NCI-H1417 treated with DMSO at 0.1 percent for 48 hours (cell line): ENCODE data around the gene AMBRA1.

ENCODE experiments used
- DNase-seq: peaks from one replicate; lab custom pipeline; 2025; lab: John Stamatoyannopoulos, UW

AMBRA1 gene

GRCh38 chr11:46367244-46367915 lies 226.4 kb downstream of the AMBRA1 start:
- no peak for DNase-seq

GRCh38 chr11:46366661-46367161 lies 227.1 kb downstream of the AMBRA1 start:
- no peak for DNase-seq

- no peak for DNase-seq
Measured at GRCh38 chr11:46366260-46366659, 227.6 kb downstream of the AMBRA1 start.

DNA sequence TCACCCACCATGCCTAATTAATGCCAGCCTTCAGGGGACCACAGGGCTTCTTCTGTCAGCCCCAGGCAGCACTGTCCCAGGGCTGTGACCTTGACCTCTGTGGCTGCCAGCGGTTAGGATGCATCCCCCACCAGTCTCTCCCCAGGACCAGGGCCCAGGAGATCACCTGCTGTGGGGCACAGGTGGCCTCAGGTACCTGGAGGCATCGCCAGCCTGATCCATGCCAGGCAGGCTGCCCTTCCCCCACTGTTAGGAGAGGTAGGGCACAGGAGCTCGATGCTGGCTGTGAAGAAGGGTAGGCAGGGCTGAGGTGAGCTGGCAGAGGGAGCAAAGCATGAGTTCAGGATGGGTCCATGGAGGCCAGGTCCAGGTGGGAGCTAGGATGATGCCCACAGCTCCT lies 229.0 kb downstream of the AMBRA1 start:
- DNase-seq: no peak

DNA sequence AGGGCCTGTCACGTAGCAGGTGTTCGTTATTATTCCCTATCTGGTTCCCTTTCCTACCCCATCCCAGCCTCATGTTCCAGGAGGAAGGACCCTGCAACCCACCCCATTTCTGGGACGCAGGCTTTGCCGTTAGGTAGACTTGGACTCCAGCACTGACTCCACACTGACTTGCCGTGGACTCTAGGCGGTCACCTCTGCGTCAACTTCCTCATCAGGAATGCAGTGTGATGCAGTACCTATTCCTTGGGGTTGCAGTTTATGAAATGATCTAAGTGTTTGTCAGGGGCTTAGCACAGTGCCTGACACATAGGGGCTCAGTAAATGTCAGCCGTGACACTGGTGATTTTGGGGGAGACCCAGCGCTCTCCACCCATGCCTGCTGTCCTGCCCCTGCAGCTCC lies 229.8 kb downstream of the AMBRA1 start:
- no peak for DNase-seq

DNA sequence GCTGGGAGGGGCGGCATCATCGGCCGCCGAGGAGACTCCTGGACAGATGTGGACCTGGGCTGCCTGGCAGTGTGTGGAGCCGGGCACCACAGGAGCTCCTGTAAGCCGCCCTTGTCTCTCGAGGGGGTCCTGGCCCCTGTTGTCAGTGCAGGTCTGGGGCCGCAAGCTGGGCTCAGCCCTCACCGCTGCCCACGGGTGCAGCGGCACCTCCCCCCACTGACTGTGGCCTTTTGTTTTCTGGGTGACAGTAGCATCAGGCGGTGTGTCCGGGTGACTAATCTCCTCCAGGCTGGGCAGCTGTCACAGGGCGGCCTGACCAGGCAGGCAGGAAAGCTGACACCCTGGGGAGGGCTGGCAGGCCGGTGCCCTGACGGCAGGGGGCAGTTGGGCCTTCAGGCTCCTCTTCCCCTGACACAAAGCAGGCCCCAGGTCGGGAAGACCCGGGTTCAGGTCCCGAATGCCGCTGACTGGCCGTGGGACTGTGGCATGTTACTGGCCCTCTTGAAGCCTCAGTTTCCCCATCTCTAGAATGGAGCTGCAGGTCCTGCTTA lies 230.3 kb downstream of the AMBRA1 start:
- no peak for DNase-seq

DNA sequence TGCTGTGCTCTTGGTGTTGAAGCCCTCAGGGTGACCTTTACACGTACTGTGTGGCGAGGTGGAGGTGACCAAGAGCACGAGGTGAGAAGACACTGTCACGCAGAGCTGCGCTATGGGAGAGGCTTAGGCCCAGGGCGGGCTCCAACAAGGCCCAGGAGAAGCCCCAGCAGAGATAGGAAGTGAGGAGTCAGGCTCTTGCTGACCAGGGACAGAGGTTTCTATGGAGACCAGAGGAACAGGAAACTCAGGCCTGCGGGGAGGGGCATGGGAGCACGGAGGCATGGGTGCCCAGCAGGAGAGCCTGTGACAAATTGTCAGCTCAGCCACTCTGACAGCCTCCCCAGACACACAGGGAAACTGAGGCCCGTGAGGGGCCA lies 230.8 kb downstream of the AMBRA1 start:
- DNase-seq: no peak

DNA sequence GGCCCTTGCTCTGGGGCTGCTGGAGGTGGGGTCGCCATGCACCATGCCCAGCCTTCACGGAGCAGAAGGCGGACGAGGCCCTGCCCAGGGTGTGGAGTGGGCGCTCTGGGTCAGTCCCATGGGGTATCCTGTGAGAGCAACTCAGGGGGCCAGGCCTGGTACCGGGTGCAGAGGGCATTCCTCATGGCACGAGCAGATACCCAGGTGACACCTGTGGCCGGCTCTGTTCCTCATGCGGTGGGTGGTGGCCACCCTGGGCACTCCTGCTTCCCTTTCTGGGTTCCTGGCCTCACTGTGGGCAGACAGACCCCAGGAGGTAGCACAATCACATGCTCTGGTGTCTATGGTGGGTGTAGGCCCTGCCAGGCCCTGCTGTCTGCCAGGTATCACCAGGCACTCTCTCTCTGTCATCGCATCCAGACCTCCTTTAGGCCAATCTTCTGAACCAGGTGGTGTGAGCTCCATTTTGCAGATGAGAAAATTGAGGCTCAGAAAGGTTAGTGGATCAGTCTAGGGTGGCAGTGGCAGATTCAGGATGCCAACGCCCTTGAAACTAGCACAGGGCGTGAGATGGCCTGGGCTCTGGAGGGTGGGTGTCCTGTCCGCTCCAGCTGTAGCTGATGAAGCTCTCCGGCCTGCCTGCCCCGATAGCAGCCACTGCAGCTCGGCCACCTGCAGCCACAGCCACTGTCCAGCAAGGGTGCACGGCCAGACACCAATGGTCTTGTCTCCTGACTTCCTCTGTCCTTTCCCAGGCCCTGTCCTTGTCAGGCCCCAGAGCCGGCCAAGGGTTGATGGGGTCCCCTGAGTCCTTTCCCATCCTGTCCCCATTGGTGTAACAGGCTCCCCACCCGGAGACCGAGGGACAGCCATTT lies 231.4 kb downstream of the AMBRA1 start:
- DNase-seq: no peak

DNA sequence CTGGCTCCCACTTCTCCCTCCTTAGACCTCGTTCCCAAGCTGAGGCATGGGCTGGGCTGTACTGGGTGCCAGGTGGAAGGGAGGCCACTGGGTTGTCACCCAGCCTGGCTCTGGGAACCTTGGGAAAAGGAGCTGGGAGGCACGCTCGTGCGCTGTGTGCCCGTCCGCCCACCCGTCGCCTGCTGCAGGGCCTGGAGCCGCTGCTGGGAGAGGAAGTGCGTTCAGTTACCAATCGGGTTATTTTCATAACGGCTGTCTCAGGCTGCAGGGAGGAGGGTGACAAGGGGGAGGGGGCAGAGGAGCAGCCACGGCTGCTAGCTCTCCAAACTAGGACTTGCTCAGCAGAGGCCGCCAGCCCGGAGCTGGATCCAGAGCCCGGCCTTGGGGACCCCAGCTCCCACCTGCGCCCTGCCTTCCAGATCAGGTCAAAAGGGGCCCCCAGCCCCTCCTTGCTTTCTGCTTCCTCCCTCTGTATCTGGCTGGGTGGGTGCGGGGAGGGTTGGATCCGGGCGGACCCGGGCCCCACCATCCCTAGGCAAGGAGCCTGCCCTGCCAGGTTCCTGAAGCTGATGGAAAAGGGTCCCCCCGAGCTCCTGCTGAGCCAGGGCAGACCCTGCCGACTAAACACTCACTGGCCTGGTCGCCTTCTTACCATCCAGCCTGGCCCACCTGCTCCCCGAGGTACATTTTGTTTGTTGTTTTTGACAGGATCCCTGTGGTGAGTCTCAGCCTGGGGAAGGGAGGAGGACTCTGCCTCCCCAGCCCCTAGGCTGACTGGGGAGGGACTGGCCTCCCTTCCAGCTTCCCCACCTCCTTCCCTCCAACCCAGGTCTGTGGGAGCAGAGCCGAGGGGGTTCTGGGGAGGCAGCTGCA lies 232.3 kb downstream of the AMBRA1 start:
- DNase-seq: no peak

DNA sequence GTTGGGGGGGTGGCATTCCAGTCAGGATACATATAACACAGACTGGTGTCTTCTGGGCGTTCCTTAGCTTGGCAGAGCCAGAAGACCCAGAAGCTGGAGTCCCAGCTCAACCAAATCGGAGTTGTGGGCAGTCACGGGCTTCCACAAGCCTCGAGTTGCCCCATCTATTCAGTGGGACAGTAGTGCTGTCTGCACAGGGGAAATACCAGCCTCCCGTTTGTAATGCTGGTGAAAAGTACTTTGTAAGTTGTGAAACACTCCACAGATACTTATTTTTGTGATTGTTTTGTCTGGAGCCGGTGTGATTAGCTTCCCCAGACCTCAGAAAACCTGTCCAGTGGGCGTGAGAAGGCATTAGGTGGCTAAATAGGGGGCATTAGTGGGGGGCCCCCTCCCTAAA lies 232.9 kb downstream of the AMBRA1 start:
- no peak for DNase-seq

- DNase-seq: no peak
Measured at GRCh38 chr11:46359953-46360352, 233.9 kb downstream of the AMBRA1 start.

DNA sequence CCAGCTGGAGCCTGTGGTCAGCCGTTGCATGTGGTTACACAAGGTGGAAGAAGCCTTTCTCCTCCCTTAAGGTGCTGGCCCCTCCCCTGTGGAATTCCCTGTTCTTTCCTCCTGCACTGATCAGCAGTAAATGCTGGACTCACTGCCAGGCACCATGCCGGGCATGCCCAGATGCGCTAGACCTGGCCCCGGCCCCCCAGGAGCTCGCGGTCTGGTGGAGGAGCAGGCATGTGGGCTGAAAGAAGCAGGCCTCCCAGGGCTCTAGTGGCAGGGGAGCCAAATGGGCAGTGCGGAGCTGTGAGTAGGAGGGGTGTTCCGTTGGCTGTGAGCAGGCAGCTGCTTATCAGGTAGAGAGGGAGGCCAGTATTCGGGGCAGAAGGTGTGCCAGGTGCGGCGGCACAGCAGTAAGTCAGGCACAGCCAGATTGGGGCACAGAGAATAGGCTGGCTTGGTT lies 236.3 kb downstream of the AMBRA1 start:
- no peak for DNase-seq

- DNase-seq: no peak
Measured at GRCh38 chr11:46356924-46357482, 236.8 kb downstream of the AMBRA1 start.

GRCh38 chr11:46353698-46354097 lies 240.1 kb downstream of the AMBRA1 start:
- no peak for DNase-seq

GRCh38 chr11:46352063-46352841 lies 241.6 kb downstream of the AMBRA1 start:
- no peak for DNase-seq

- no peak for DNase-seq
Measured at GRCh38 chr11:46351606-46352005, 242.2 kb downstream of the AMBRA1 start.

DNA sequence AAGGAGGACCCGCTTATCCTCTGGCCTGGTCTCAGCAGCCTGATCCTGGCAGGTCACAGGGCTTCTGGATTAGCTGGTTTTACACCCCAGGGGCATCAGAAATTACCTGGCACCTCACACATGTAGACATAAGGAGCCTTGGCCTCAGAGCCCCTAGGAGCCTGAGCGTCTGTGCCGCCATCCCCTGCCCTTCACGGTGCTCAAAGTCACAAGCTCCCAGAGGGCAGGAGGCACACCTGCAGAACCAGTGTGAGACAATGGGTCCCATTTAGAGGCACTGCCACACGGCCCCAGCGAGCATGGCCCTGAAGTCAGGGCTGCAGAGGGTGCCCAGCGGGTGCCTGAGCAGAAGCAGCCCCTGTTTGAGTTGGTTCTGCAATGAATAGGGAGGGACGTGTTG lies 242.7 kb downstream of the AMBRA1 start:
- no peak for DNase-seq

DNA sequence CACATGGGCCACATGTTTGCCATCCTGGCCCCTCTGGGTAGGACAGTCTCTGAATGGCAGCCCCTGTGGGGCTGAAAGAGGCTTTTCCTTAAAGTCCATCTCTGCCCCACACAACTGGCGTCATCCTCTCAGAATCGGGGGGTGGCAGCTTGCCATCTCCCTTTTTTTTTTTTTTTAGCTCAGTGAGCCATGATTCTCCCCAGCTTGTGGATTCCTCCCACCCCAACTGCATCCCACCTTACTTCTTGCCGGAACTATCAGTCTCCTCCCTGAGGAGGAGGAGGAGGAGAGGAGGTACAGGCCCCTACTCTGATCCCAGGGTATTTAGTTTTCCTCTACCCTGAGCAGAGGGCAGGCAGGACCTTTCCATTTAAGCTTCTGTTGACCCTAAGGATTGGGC lies 243.1 kb downstream of the AMBRA1 start:
- DNase-seq: no peak

DNA sequence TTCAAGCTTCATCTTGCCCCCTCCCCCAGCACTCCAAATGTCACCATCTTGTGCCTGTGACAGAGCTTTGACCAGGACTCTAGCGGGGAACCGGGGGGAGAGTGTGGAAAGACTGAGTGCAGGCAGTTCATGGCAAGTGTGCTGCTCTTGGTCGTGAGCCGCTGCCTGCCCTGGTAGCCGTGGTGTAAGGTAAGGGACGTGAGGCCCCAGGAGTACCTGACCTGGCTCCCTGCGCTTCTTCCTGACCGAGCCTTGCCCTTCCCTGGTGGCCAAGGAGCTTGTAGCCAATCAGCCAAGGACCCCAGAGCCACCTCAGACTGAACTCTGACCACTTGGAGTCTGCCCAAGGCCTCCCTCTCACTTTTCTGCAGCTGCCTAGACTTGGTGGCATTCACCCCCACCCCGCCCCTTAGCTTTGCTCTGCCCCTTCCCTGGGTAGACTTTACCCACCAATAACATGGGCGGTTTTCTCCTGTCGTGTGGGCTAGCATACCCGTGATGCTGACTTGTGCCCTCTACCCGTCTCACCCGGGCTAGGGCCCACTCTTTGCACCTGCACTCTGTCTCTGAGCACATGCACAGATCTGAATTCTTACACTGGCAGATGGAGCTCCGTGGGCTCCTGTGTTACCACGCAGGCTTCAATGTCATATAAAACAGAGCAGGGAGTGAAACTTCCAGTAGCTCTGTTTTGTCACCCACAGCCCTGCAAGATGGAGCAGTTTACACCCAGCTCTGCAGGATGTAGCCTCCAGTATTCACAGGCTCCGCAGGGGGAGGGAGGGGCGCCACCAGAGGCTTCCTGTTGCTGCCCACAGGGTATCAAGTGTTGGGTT lies 245.0 kb downstream of the AMBRA1 start:
- DNase-seq: no peak
